Mucosa of rectum (tissue), 2 donors: ENCODE measurements around the gene WNT2B.

Experiments used
- H3K27ac ChIP-seq, 2 donors: one replicate each; pipeline ENCODE4 v1.7.0; 2013; ENCODE audit warnings: inconsistent platforms in 2 of 2, low read depth in 2 of 2, low read length in 2 of 2
- H3K27me3 ChIP-seq, 2 donors: one replicate each; pipeline ENCODE4 v1.7.0; 2013; ENCODE audit warnings: low read length in 2 of 2; ENCODE audit not compliant: control insufficient read depth in 2 of 2, insufficient read depth in 2 of 2
- H3K36me3 ChIP-seq, 2 donors: one replicate each; pipeline ENCODE4 v1.7.0; 2013; ENCODE audit warnings: low read length in 2 of 2; ENCODE audit not compliant: control insufficient read depth in 2 of 2, insufficient read depth in 2 of 2
- H3K4me1 ChIP-seq, 2 donors: one replicate each; pipeline ENCODE4 v1.7.0; 2013; ENCODE audit warnings: low read length in 2 of 2, mild to moderate bottlenecking in 1 of 2; ENCODE audit not compliant: control insufficient read depth in 2 of 2, insufficient read depth in 2 of 2
- H3K4me3 ChIP-seq, 2 donors: one replicate each; pipeline ENCODE4 v1.7.0; 2013; ENCODE audit warnings: low read length in 2 of 2
- H3K9ac ChIP-seq, 2 donors: one replicate each; pipeline ENCODE4 v1.7.0; 2013; ENCODE audit warnings: low read length in 2 of 2, low read depth in 1 of 2, mild to moderate bottlenecking in 1 of 2
- H3K9me3 ChIP-seq, 2 donors: one replicate each; pipeline ENCODE4 v1.7.0; 2013; ENCODE audit warnings: low read length in 2 of 2; ENCODE audit not compliant: control insufficient read depth in 2 of 2
- donor health status: healthy.
- donor health status: Normal muscosa, but diverticular disease.

Gene WNT2B

GRCh38 chr1:112549590-112549989 is 40.8 kb downstream of the WNT2B start:
- Histone ChIP-seq H3K9ac (peak overlapping the region in 1 of 2 donors; percentile 34), H3K4me3 (no peak overlapping the region), H3K4me1 (peaks cover 2 to 13% of the 10 kb centered on the region in 2 donors), H3K27ac (peak overlapping the region in 1 of 2 donors; percentile 27), H3K36me3 (peaks cover 0 to 5% of the 10 kb centered on the region in 2 donors), H3K9me3 (no peaks in the 10 kb centered on the region), H3K27me3 (no peaks in the 10 kb centered on the region)

- Histone ChIP-seq H3K4me1 (peaks cover 2 to 8% of the 10 kb centered on the region in 2 donors), H3K36me3 (no peaks in the 10 kb centered on the region), H3K27ac (no peak overlapping the region), H3K4me3 (no peak overlapping the region), H3K9me3 (no peaks in the 10 kb centered on the region), H3K9ac (no peak overlapping the region), H3K27me3 (no peaks in the 10 kb centered on the region)
Measured at GRCh38 chr1:112554411-112554810, 45.6 kb downstream of the WNT2B start.

- Histone ChIP-seq H3K4me1 (no peaks in the 10 kb centered on the region), H3K27ac (no peak overlapping the region), H3K36me3 (peaks cover under 1% of the 10 kb centered on the region in 2 donors), H3K9me3 (no peaks in the 10 kb centered on the region), H3K9ac (no peak overlapping the region), H3K27me3 (no peaks in the 10 kb centered on the region), H3K4me3 (no peak overlapping the region)
Measured at GRCh38 chr1:112557385-112557784, 48.6 kb downstream of the WNT2B start.

- H3K9ac ChIP-seq, result no peak overlapping the region
- no peak overlapping the region for H3K27ac ChIP-seq
- no peaks in the 10 kb centered on the region for H3K27me3 ChIP-seq
- H3K9me3 ChIP-seq, result no peaks in the 10 kb centered on the region
- no peaks in the 10 kb centered on the region for H3K4me1 ChIP-seq
- peaks cover 3 to 4% of the 10 kb centered on the region in 2 donors for H3K36me3 ChIP-seq
- no peak overlapping the region for H3K4me3 ChIP-seq
Measured at GRCh38 chr1:112558634-112559033, 49.9 kb downstream of the WNT2B start.

GRCh38 chr1:112563341-112563740 is 54.6 kb downstream of the WNT2B start:
- Histone ChIP-seq H3K4me1 (no peaks in the 10 kb centered on the region), H3K9me3 (no peaks in the 10 kb centered on the region), H3K36me3 (peaks cover 3 to 4% of the 10 kb centered on the region in 2 donors), H3K4me3 (no peak overlapping the region), H3K27me3 (no peaks in the 10 kb centered on the region), H3K27ac (no peak overlapping the region), H3K9ac (no peak overlapping the region)

GRCh38 chr1:112564081-112564480 is 55.3 kb downstream of the WNT2B start:
- no peaks in the 10 kb centered on the region for H3K27me3 ChIP-seq
- H3K4me1 ChIP-seq, result no peaks in the 10 kb centered on the region
- H3K36me3 ChIP-seq, result peaks cover 3 to 7% of the 10 kb centered on the region in 2 donors

GRCh38 chr1:112565800-112566199 is 57.0 kb downstream of the WNT2B start:
- Histone ChIP-seq H3K4me1 (no peaks in the 10 kb centered on the region), H3K4me3 (no peak overlapping the region), H3K27me3 (no peaks in the 10 kb centered on the region), H3K36me3 (peaks cover 3 to 12% of the 10 kb centered on the region in 2 donors), H3K27ac (no peak overlapping the region), H3K9me3 (no peaks in the 10 kb centered on the region), H3K9ac (no peak overlapping the region)

More at GRCh38 chr1:112564081-112564480, 55.3 kb downstream of the WNT2B start:
- Histone ChIP-seq H3K4me3 (no peak overlapping the region), H3K9ac (no peak overlapping the region), H3K9me3 (no peaks in the 10 kb centered on the region), H3K27ac (no peak overlapping the region)

GRCh38 chr1:112575154-112575804 is 66.5 kb downstream of the WNT2B start:
- Histone ChIP-seq H3K4me3 (no peak overlapping the region), H3K27ac (no peak overlapping the region), H3K27me3 (no peaks in the 10 kb centered on the region), H3K4me1 (no peaks in the 10 kb centered on the region), H3K9me3 (no peaks in the 10 kb centered on the region), H3K9ac (no peak overlapping the region), H3K36me3 (peaks cover 11 to 19% of the 10 kb centered on the region in 2 donors)

GRCh38 chr1:112576240-112576639 is 67.5 kb downstream of the WNT2B start:
- H3K9ac ChIP-seq, result no peak overlapping the region
- H3K4me1 ChIP-seq, result peaks cover 0 to 2% of the 10 kb centered on the region in 2 donors
- no peaks in the 10 kb centered on the region for H3K9me3 ChIP-seq
- no peak overlapping the region for H3K4me3 ChIP-seq
- H3K27me3 ChIP-seq, result no peaks in the 10 kb centered on the region
- no peak overlapping the region for H3K27ac ChIP-seq
- peaks cover 11 to 20% of the 10 kb centered on the region in 2 donors for H3K36me3 ChIP-seq
